Stimulated activated CD8-positive, alpha-beta memory T cell treated with anti-CD3 and anti-CD28 coated beads, Interleukin-15, amount 100 ng/mL, for 24 hours (primary cell): ENCODE results near the gene EFCC1.

Experiments
- DNase-seq: peaks from one replicate; pipeline ENCODE4 v3.0.0-alpha.2; 2020; ENCODE audit warnings: low read depth

Gene EFCC1, protein sequence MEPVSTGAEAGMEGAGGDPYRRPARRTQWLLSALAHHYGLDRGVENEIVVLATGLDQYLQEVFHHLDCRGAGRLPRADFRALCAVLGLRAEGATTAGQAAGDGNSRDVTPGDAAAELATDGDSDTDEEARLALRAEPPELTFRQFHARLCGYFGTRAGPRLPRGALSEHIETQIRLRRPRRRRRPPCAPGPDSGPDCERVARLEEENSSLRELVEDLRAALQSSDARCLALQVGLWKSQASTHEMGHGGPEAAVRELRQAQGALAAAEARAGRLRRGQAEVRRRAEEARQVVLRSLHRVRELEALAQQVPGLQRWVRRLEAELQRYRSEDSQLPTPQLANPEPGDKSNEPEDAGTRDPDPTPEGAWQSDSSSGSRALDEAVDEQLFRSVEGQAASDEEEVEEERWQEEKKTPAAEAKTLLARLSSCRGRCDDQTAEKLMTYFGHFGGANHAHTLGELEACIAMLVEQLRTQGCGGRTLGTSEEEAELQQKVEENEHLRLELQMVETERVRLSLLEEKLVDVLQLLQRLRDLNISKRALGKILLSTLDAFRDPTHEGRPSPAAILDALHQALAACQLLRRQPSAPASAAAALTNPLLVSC

DNA sequence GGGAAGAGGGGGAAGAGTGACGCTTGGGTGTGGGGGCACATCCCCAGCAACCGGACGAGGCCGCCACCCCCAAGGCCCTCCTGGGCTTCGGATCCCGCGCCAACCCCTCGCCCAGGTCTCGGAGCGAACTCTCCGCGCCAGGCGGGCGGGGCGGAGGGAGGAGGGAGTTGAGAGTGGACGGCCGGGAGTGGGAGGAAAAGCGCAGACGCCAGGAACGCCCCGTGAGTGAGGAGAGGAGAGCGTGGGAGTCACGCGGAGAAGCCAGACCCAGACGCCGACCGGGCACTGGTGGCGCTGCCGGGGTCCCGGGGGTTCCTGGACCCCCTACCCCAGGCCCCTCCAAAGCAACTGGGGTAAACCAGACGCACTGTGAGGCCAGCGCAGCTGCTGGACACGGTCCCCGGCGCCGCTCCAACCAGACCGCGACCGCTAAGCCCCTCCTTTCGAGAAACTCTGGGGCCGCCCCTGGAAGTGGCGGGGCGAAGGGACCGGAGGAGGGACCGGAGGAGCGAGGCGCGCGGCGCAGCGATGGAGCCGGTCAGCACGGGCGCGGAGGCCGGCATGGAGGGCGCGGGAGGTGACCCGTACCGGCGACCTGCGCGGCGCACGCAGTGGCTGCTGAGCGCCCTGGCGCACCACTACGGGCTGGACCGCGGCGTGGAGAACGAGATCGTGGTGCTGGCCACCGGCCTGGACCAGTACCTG, at the start of gene EFCC1:
EFCC1 (plus strand) TSS at position 204 of the 705 bp plus-strand sequence; CDS start at position 529, 325 bp downstream.
- DNase-seq, result no peak

GRCh38 chr3:128956440-128956839, 44.7 kb upstream of the EFCC1 start:
- no peak for DNase-seq

GRCh38 chr3:128965280-128965679, 35.8 kb upstream of the EFCC1 start:
- no peak for DNase-seq

- DNase-seq, result no peak
These were observed 35.3 kb upstream of the EFCC1 start for GRCh38 chr3:128965818-128966217.

DNA sequence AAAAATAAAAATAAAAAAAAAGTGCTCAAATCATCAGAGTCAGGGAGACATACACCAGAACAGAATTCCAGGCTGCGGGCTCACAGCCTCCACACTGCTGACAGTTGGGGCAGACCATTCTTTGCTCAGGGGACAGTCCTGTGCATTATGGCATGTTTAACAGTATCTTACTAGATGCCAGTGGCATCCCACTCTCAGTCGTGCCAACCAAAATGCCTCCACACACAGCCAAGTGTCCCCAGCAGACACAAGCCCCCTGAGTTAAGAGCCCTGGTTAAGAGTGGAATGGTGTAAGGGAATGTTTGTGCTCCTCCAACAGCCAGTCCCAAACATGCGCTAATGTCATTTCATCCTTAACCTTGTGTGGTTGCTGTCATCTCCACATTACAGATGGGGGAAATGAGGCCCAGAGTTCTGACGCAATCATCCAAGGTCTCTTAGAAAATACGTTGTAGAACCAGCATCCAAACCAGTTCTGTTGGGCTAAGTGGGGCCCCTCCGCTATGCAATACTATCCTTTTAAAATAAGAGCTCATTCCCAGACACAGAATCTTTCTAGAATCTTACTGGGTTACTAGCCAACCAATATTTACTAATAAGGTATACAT, 33.3 kb upstream of the EFCC1 start:
- DNase-seq, result no peak

DNA sequence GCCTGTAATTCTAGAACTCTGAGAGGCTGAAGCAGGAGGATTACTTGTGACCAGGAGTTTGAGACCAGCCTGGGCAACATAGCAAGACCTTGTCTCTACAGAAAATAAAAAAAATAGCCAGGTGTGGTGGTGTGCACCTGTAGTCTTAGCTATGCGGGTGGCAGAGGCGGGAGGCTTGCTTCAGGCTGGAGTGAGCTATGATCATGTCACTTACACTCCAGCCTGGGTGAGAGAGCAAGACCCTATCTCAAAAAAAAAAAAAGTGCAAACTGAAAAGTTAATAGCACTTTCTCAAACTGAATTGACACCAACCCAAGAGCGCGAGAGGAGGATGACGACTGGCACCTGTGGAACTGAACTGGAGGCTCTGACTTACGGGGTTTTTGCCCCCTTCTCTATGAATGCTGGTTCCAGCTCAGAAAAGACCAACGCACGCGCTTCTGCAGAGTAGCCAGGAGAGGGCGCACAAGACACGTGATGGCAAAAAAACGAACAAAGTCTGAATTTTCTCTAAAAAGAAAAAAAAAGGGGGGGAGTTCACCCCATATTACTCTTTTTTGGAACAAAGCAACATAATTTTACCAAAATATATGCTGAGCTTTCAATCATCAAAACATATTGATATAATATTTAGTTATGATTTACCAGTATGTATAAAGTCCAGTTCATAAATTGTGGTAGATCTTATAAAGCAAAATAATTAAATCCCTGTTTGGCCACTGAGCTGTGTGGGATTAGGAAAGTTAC, 30.9 kb upstream of the EFCC1 start:
- no peak for DNase-seq

DNA sequence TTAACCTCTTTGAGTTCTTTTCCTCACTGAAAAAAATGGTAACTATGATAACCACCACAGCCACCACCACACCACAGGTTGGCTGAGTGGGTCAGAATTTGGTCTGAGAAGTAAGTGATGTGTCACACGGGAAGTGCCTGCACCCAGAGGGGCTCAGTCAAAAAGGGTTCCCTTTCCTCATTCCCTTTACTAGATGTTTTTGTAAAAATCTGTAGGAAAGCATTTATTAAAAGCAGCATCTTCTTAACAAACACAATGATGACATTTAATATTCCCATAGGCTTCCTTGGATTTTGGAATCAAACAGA, 30.4 kb upstream of the EFCC1 start:
- no peak for DNase-seq

DNA sequence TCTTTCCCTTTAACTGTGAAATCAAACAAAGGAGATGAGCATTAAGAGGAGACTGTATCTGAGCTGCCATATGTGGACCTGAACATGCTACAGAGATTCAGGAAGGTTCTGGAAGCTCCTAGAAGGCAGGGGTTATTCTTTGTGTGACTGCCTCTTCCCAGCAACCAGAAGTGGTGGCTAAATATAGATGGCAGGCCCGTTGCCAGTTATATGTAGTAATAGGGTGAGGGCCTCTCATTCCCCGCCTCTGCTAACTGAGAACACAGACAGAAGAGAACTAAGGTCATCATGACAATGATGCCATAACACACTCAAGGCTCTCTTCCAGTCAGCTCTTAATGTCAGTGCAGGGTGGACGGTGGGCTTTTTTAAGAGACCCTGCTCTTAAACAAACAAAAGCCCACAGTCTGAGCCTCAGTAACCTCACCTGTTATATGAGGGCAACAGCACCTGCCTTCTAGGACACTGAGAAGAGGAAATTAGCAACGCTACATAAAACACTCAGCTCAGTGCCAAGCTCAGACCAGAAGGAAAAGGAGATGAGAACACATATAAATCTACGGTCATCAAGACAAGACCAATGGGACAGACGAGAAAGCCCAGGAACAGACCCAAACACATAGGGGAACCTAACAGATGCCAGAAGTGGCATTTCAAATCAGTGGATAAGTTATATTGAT, 29.5 kb upstream of the EFCC1 start:
- no peak for DNase-seq

DNA sequence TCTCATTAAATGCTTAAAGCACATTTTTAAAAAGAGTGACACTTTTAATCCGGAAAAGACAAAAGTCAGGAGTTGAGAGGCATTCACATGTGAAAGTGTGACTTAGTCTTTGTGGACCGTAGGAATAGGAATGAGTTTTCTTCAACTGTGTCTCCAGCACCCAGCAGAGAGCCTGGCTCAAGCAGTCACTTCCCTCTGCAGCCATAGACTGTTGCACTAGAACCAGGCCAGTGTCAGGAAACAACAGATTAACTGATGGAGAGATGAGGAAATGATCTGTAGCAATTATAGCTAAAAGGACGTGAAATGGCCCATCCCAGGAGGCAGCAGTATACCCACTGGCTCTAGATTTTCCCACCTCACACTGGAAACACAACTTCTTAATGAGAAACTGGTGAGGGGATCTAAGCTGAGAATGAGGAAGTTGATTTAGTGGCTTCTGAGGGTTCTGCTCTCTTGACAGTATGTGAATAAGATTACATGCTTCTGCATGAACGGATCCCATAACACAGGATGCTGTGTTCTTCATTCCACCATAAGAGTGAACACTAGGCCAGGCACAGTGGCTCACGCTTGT, 27.0 kb upstream of the EFCC1 start:
- no peak for DNase-seq

GRCh38 chr3:128975276-128975675, 25.8 kb upstream of the EFCC1 start:
- DNase-seq, result no peak

DNA sequence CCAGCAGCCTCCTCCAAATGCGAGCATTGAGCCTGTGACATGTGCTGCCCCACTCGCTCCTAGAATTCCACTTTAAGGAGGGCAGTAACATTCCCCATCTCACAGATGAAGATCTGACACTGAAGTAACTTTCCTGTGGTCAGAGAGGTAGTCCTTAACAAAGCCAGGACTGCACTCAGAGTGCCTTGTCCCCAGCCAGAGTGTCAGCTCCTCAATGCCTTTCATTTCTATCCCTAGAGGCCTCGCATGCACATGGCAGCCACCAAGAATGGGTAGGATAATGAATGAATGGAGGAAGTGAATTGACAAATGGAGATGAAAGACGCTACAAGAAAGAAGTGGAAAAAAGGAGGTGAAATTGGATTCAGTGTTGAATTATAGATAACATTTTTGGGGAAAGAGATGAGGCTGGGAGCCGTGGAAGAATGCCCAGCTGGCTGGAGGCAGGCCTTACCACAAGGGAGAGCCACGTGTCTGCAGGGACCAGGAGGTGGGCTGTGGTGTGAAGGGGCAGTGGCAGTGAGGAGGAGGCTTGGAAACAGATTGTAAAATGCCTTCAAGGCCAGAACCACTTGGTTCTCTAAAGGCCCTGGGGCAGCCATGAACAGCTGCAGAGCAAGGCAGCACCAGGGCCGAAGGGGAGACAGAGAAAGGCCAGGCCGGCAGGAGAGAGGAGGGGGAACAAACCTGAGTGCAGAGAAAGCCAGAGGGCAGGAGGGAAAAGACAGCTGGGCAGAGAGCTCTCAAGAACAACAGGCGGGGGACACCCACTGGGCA, 17.6 kb upstream of the EFCC1 start:
- no peak for DNase-seq

DNA sequence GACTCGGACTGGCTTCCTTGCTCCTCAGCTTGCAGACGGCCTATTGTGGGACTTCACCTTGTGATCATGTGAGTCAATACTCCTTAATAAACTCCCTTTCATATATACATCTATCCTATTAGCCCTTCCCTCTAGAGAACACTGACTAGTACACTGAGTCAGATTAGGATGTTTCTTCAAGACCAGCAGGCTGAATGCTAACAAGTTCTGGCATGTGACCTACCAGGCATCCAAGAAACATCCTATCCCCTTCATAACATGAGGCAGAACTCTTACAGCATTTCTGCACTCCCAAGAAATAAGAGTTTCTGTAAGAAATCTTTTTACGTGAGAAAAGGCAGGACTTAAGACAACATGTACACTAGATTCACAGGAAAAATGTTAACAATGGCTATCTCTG, 16.5 kb upstream of the EFCC1 start:
- no peak for DNase-seq

- DNase-seq, result no peak
These were observed 13.6 kb upstream of the EFCC1 start for GRCh38 chr3:128987302-128988100.

DNA sequence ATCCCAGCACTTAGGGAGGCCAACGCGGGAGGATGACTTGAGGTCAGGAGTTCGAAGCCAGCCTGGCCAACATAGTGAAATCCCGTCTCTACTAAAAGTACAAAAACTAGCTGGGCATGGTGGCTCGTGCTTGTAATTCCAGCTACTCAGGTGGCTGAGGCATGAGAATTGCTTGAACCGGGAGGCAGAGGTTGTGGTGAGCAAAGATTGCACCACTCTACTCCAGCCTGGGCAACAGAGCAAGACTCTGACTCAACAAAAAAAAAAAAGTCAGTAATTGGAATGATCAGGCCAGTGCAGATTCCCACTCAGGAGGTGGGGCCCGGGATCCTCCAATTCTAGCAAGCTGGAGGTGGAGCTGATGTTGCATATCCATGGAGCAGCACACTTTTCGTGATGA, 12.8 kb upstream of the EFCC1 start:
- DNase-seq, result no peak

- no peak for DNase-seq
These were observed 9.7 kb upstream of the EFCC1 start for GRCh38 chr3:128991355-128991895.

DNA sequence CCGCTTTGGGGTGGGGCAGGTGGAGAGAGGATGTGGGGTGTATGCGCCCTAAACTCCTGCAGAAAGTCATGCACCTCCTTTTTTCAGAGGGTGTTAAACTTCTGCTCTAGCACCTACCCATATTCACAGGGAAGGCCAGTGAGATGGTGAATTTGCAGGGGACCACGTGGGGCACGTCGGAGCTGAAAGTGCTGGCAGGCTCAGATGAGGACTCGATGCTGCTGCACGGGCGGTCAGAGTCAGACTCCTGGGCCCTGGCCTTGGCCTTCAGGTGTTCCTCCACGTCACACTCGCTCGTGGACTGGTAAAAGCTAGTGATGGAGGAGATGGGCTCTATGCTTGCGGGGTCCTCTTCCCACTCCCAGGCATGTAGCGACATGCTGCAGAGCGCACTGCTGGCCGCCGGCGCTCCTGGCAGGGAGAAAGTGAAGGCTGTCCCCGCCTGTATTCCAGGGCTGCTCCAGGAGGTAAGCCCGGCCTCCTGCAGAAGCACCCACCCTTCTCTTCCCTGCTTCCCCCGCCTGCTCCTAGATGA, 8.1 kb upstream of the EFCC1 start:
- no peak for DNase-seq

DNA sequence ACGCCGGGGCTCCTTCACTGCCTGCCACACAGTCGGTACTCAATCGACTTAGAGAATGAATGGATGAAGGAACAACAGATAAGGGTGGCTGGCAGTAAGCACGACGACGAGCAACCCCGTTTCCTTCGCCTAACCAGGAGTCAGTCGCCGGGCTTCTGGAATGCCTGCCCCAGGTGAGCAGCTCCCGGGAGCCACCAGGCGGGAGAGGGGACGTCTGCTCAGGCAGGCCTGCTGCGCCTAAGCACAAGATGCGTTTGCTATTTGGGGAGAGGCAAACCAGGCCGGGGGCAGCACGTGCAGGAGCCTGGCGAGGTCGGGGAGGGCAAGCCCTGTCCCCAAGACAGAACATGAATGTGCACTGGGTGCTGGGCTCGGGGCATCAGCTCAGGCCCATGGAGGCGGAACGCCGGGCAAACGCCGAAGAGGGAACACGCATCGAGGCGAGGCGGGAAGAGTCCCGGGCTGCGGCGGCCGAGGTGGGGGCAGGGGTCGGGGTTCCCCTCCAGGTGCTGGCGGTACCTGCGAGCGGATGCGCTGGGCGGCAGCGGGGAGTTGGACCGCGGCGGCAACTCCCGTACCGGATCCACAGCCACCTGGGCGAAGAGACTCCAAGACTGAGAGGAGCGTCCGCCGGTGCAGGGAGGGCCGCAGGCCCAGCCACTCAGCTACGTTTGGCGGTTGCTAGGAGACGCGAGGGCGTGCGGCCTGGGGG, 7.5 kb upstream of the EFCC1 start, which contains the start of gene CFAP92:
CFAP92 (minus strand) TSS at position 616 of the 712 bp plus-strand sequence. CDS start 772 bp downstream, outside the sequence.
- DNase-seq, result peak; percentile 85

GRCh38 chr3:128994173-128994512, 7.0 kb upstream of the EFCC1 start:
- DNase-seq, result no peak
